ENCODE results near the gene EPS8L3. TPM values are rescaled to one million over a fixed set of nuclear protein-coding genes. Genes with fewer than 3 reads are reported as not detected.
"Not testable (repeated sequence)": the region's sequence is repeated elsewhere in the genome, so short reads cannot be mapped to it uniquely, and the experiment has no call there.

The EPS8L3 gene
- total RNA-seq, 1 experiment from 2014 or later = 0.96 TPM

GRCh38 chr1:109756848-109757521 lies 6.7 kb downstream of the EPS8L3 start:
- no peak overlapping the region for H3K27ac ChIP-seq (ENCODE audit: low read depth, low read length)
- H3K79me2 ChIP-seq (ENCODE audit: insufficient read depth, low read length) = no peaks in the 10 kb centered on the region
- POLR2A ChIA-PET = no interaction called here
- intact Hi-C loops (cut with micrococcal nuclease) = no loop called here
- TF ChIP-seq POLR2AphosphoS5 (IDR thresholded peaks at IDR 0.05; ENCODE audit: low read depth, low read length) (no peak), ZNF274 (IDR thresholded peaks at IDR 0.05; ENCODE audit: low read depth, low read length) (no peak), ZBTB33 (IDR thresholded peaks at IDR 0.05; ENCODE audit: extremely low read depth, insufficient replicate concordance, low read length) (no peak), ZFX (IDR thresholded peaks at IDR 0.05) (no peak), TCF7L2 (IDR thresholded peaks at IDR 0.05; ENCODE audit: borderline replicate concordance, extremely low read depth, insufficient read depth, insufficient read length) (no peak), YY1 (IDR thresholded peaks at IDR 0.05; ENCODE audit: extremely low read depth, insufficient replicate concordance, low read depth, low read length) (no peak), FOSL1 (IDR thresholded peaks at IDR 0.05; ENCODE audit: low read depth) (no peak), CBX3 (IDR thresholded peaks at IDR 0.05; ENCODE audit: low read depth) (no peak), EZH2 (IDR thresholded peaks at IDR 0.05) (no peak), RAD21 (IDR thresholded peaks at IDR 0.05; ENCODE audit: low read depth) (no peak), EZH2phosphoT487 (IDR thresholded peaks at IDR 0.05; ENCODE audit: borderline replicate concordance) (no peak), REST (IDR thresholded peaks at IDR 0.05; ENCODE audit: low read depth) (no peak), ELF1 (IDR thresholded peaks at IDR 0.05; ENCODE audit: borderline replicate concordance, low read depth) (no peak), MAX (IDR thresholded peaks at IDR 0.05) (no peak), SRF (IDR thresholded peaks at IDR 0.05; ENCODE audit: low read depth) (no peak), EGR1 (IDR thresholded peaks at IDR 0.05; ENCODE audit: low read depth) (no peak), SIN3A (IDR thresholded peaks at IDR 0.05; ENCODE audit: low read depth) (no peak)
- H4K20me1 ChIP-seq (ENCODE audit: insufficient read depth) = no peaks in the 10 kb centered on the region
- no peak for DNase-seq (ENCODE audit: low read depth, low spot score)
- CTCF ChIA-PET = no interaction called here
- no peak overlapping the region for H3K4me2 ChIP-seq (ENCODE audit: low read length)
- no peaks in the 10 kb centered on the region for H3K36me3 ChIP-seq (ENCODE audit: control insufficient read depth in 1 of 2, insufficient read depth in 2 of 2, low read length in 2 of 2)
- H3K9me2 ChIP-seq (ENCODE audit: insufficient read depth) = no peaks in the 10 kb centered on the region
- no peak overlapping the region for H3K9ac ChIP-seq (ENCODE audit: low read length)
- RAD21 ChIA-PET (ENCODE audit: low non-redundant PET in 1 of 2, low total read pairs in 2 of 2, uncharacterized antibody in 2 of 2, unreplicated experiment in 2 of 2) = no interaction called here
- H3K27me3 ChIP-seq (ENCODE audit: insufficient read depth, low read length) = no peaks in the 10 kb centered on the region
- ATAC-seq = no peak
- H3K9me3 ChIP-seq (ENCODE audit: control insufficient read depth in 1 of 2, insufficient read depth in 1 of 2, low read depth in 1 of 2, low read length in 2 of 2) = no peaks in the 10 kb centered on the region
- no TSS peak for BruUV-seq (replicated peaks)
- H2AFZ ChIP-seq (ENCODE audit: low read depth, low read length, poor library complexity, severe bottlenecking) = no peak overlapping the region
- H3K4me1 ChIP-seq (ENCODE audit: control insufficient read depth in 1 of 2, insufficient read depth in 2 of 2, low read length in 2 of 2) = no peaks in the 10 kb centered on the region
- no peak overlapping the region for H3K4me3 ChIP-seq (replicated peaks in 1 of 2; ENCODE audit: low read depth in 1 of 2, low read length in 2 of 2)

- BruUV-seq (replicated peaks); H3K9ac ChIP-seq (ENCODE audit: low read length); H3K79me2 ChIP-seq (ENCODE audit: insufficient read depth, low read length); POLR2A ChIA-PET; RAD21 ChIA-PET (ENCODE audit: low non-redundant PET in 1 of 2, low total read pairs in 2 of 2, uncharacterized antibody in 2 of 2, unreplicated experiment in 2 of 2); H3K27ac ChIP-seq (ENCODE audit: low read depth, low read length); DNase-seq (ENCODE audit: low read depth, low spot score); H3K36me3 ChIP-seq (ENCODE audit: control insufficient read depth in 1 of 2, insufficient read depth in 2 of 2, low read length in 2 of 2); CTCF ChIA-PET; H3K4me1 ChIP-seq (ENCODE audit: control insufficient read depth in 1 of 2, insufficient read depth in 2 of 2, low read length in 2 of 2); ATAC-seq; H4K20me1 ChIP-seq (ENCODE audit: insufficient read depth); H2AFZ ChIP-seq (ENCODE audit: low read depth, low read length, poor library complexity, severe bottlenecking); H3K4me3 ChIP-seq (replicated peaks in 1 of 2; ENCODE audit: low read depth in 1 of 2, low read length in 2 of 2); H3K27me3 ChIP-seq (ENCODE audit: insufficient read depth, low read length); H3K4me2 ChIP-seq (ENCODE audit: low read length); H3K9me3 ChIP-seq (ENCODE audit: control insufficient read depth in 1 of 2, insufficient read depth in 1 of 2, low read depth in 1 of 2, low read length in 2 of 2); intact Hi-C loops (cut with micrococcal nuclease); H3K9me2 ChIP-seq (ENCODE audit: insufficient read depth): not testable (repeated sequence)
These were observed 7.4 kb downstream of the EPS8L3 start for GRCh38 chr1:109756325-109756724.

All from HCT116 (cell line).